SK-N-MC (cell line): ENCODE measurements around the gene LRRC36.

Experiments used
- EZH2 ChIP-seq: fragments of 200-600 bp; sonication (generic); IDR thresholded peaks from one replicate; pipeline ENCODE4 v1.6.1; 2017; ENCODE audit warnings: antibody characterized with exemption
- FOXP2 ChIP-seq: optimal IDR thresholded peaks from 2 replicates; pipeline ENCODE3; 2011; ENCODE audit warnings: mild to moderate bottlenecking, moderate library complexity; ENCODE audit not compliant: insufficient read depth; ENCODE audit errors: extremely low read length, control extremely low read depth
- POLR2AphosphoS5 ChIP-seq: IDR thresholded peaks from 2 replicates; pipeline ENCODE4 v1.6.1; 2012; ENCODE audit warnings: mild to moderate bottlenecking, low read depth, low read length, borderline replicate concordance

GRCh38 chr16:67396159-67397035, 69.8 kb downstream of the LRRC36 start:
- TF ChIP-seq POLR2AphosphoS5 (no peak), EZH2 (no peak), FOXP2 (no peak)
